ENCODE measurements around the gene CCDC154.
"Not testable (repeated sequence)": the region's sequence is repeated elsewhere in the genome, so short reads cannot be mapped to it uniquely, and the experiment has no call there.

The CCDC154 gene

GRCh38 chr16:1474082-1474795 is 29.9 kb upstream of the CCDC154 start:
- DNase-seq: no peak

GRCh38 chr16:1472974-1473373 is 28.6 kb upstream of the CCDC154 start:
- no peak for DNase-seq

GRCh38 chr16:1471569-1472194 is 27.3 kb upstream of the CCDC154 start:
- DNase-seq: no peak

GRCh38 chr16:1470481-1471251 is 26.3 kb upstream of the CCDC154 start:
- DNase-seq: no peak

GRCh38 chr16:1469693-1470201 is 25.4 kb upstream of the CCDC154 start:
- DNase-seq: no peak

- not testable (repeated sequence) for DNase-seq
Observed at GRCh38 chr16:1469141-1469540, 24.8 kb upstream of the CCDC154 start.

- DNase-seq: no peak
Observed at GRCh38 chr16:1468426-1468810, 24.1 kb upstream of the CCDC154 start.

GRCh38 chr16:1466968-1467521 is 22.7 kb upstream of the CCDC154 start:
- no peak for DNase-seq

GRCh38 chr16:1466054-1466453 is 21.7 kb upstream of the CCDC154 start:
- DNase-seq: no peak

- DNase-seq: no peak
Observed at GRCh38 chr16:1465567-1465915, 21.2 kb upstream of the CCDC154 start.

- DNase-seq: no peak
Observed at GRCh38 chr16:1464894-1465566, 20.7 kb upstream of the CCDC154 start.

- DNase-seq: no peak
Observed at GRCh38 chr16:1464196-1464893, 20.0 kb upstream of the CCDC154 start.

- no peak for DNase-seq
Observed at GRCh38 chr16:1461146-1461545, 16.8 kb upstream of the CCDC154 start.

GRCh38 chr16:1460602-1461138 is 16.3 kb upstream of the CCDC154 start:
- no peak for DNase-seq

- DNase-seq: no peak
Observed at GRCh38 chr16:1459967-1460366, 15.6 kb upstream of the CCDC154 start.

- no peak for DNase-seq
Observed at GRCh38 chr16:1458977-1459341, 14.6 kb upstream of the CCDC154 start.

- no peak for DNase-seq
Observed at GRCh38 chr16:1458336-1458976, 14.1 kb upstream of the CCDC154 start.

GRCh38 chr16:1457489-1458245 is 13.3 kb upstream of the CCDC154 start:
- no peak for DNase-seq

GRCh38 chr16:1456951-1457350 is 12.6 kb upstream of the CCDC154 start:
- no peak for DNase-seq
